SU-DHL-6 (cell line): ENCODE data around the gene ATP1A4.

Source experiments
- H2AFZ ChIP-seq: fragments of 200-600 bp; sonication (generic); 2 replicates; pipeline ENCODE4 v1.6.1; 2014; ENCODE audit warnings: low read depth, mild to moderate bottlenecking, moderate library complexity, mixed read lengths, antibody characterized with exemption, low read length; ENCODE audit not compliant: severe bottlenecking
- H3F3A ChIP-seq: fragments of 200-600 bp; shearing (Covaris generic); 2 replicates; pipeline ENCODE4 v1.6.0; 2016; ENCODE audit warnings: antibody characterized with exemption, mild to moderate bottlenecking; ENCODE audit not compliant: insufficient read depth
- H3K27ac ChIP-seq: fragments of 200-600 bp; sonication (generic); 2 replicates; pipeline ENCODE4 v1.5.1; 2016; ENCODE audit warnings: low read depth, mild to moderate bottlenecking, low read length, moderate library complexity, mixed read lengths
- H3K27me3 ChIP-seq: fragments of 200-600 bp; sonication (generic), shearing (Covaris generic); 2 replicates; pipeline ENCODE4 v1.6.0; 2014; ENCODE audit warnings: mild to moderate bottlenecking, low read length
- H3K36me3 ChIP-seq: fragments of 200-600 bp; sonication (generic); 2 replicates; pipeline ENCODE4 v1.6.1; 2014; ENCODE audit warnings: mild to moderate bottlenecking, low read length, mixed read lengths
- H3K4me2 ChIP-seq: fragments of 300-600, 200-600 bp; shearing (Covaris generic), sonication (generic); 2 replicates; pipeline ENCODE4 v1.6.0; 2014; ENCODE audit warnings: low read length, low read depth, mild to moderate bottlenecking; ENCODE audit not compliant: poor library complexity, severe bottlenecking
- H3K4me3 ChIP-seq: fragments of 200-600 bp; sonication (generic); 2 replicates; pipeline ENCODE4 v1.5.1; 2014; ENCODE audit warnings: antibody characterized with exemption, low read length, mild to moderate bottlenecking, mixed read lengths; ENCODE audit not compliant: insufficient read depth, poor library complexity, severe bottlenecking
- H3K79me2 ChIP-seq: fragments of 200-600 bp; sonication (generic); 2 replicates; pipeline ENCODE4 v1.6.1; 2014; ENCODE audit warnings: mild to moderate bottlenecking, low read length, moderate library complexity; ENCODE audit not compliant: insufficient read depth
- H3K9ac ChIP-seq: fragments of 200-600 bp; sonication (generic); 2 replicates; pipeline ENCODE4 v1.7.0; 2014; ENCODE audit warnings: mild to moderate bottlenecking, low read length
- H3K9me2 ChIP-seq: fragments of 200-600 bp; sonication (generic); replicated peaks from 2 replicates; pipeline ENCODE4 v1.6.1; 2014; ENCODE audit warnings: low read length; ENCODE audit not compliant: insufficient read depth
- H3K9me3 ChIP-seq: fragments of 200-600 bp; sonication (generic); 2 replicates; pipeline ENCODE4 v1.6.1; 2014; ENCODE audit warnings: low read length, mixed read lengths; ENCODE audit not compliant: insufficient read depth
- H4K20me1 ChIP-seq: fragments of 200-600 bp; sonication (generic); 2 replicates; pipeline ENCODE4 v1.6.1; 2014; ENCODE audit warnings: low read depth, mild to moderate bottlenecking, antibody characterized with exemption, low read length, moderate library complexity, mixed read lengths
- EZH2phosphoT487 ChIP-seq: fragments of 200-600 bp; sonication (generic), shearing (Covaris generic); conservative IDR thresholded peaks from 2 replicates; pipeline ENCODE4 v1.6.1; 2018; ENCODE audit warnings: mild to moderate bottlenecking, antibody characterized with exemption, low read length, moderate library complexity, mixed read lengths
- TF ChIP-seq, protein P1 (sequence below): fragments of 200-600 bp; sonication (generic); IDR thresholded peaks from one replicate; pipeline ENCODE4 v1.5.1; 2017; ENCODE audit warnings: antibody characterized with exemption, mild to moderate bottlenecking, low read length, moderate library complexity; ENCODE audit not compliant: insufficient read depth, poor library complexity, severe bottlenecking

The ATP1A4 gene

DNA sequence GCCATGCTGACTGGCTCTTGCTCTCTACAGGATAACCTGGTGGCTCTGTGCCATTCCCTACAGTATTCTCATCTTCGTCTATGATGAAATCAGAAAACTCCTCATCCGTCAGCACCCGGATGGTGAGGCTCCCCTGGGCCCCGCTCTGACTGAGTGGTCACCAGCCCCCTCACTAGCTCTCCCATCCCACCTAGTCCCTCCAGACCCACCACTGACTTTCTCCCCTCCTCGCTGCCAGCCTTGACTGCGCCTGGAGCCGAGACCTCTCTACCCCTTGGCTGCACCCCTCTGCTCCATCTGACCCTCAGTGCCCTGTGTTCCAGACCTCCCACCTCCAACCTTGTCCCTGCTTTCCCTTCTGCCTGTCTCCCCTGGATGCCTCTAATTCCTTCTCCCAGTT is 34.8 kb downstream of the ATP1A4 start:
- Histone ChIP-seq H3F3A (no peaks in the 10 kb centered on the region), H3K79me2 (no peaks in the 10 kb centered on the region), H3K27ac (no peak overlapping the region), H2AFZ (no peak overlapping the region), H3K27me3 (no peaks in the 10 kb centered on the region), H4K20me1 (no peaks in the 10 kb centered on the region), H3K4me2 (no peak overlapping the region), H3K9ac (no peak overlapping the region), H3K9me3 (no peaks in the 10 kb centered on the region), H3K9me2 (no peaks in the 10 kb centered on the region), H3K4me3 (no peak overlapping the region), H3K36me3 (no peaks in the 10 kb centered on the region)
- no peak for TF ChIP-seq EZH2phosphoT487
- TF ChIP-seq, protein P1, sequence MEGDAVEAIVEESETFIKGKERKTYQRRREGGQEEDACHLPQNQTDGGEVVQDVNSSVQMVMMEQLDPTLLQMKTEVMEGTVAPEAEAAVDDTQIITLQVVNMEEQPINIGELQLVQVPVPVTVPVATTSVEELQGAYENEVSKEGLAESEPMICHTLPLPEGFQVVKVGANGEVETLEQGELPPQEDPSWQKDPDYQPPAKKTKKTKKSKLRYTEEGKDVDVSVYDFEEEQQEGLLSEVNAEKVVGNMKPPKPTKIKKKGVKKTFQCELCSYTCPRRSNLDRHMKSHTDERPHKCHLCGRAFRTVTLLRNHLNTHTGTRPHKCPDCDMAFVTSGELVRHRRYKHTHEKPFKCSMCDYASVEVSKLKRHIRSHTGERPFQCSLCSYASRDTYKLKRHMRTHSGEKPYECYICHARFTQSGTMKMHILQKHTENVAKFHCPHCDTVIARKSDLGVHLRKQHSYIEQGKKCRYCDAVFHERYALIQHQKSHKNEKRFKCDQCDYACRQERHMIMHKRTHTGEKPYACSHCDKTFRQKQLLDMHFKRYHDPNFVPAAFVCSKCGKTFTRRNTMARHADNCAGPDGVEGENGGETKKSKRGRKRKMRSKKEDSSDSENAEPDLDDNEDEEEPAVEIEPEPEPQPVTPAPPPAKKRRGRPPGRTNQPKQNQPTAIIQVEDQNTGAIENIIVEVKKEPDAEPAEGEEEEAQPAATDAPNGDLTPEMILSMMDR: no peak

- Histone ChIP-seq H3K4me3 (no peak overlapping the region), H3K36me3 (no peaks in the 10 kb centered on the region), H3K4me2 (no peak overlapping the region), H3K9me2 (no peaks in the 10 kb centered on the region), H4K20me1 (no peaks in the 10 kb centered on the region), H2AFZ (no peak overlapping the region), H3K9me3 (no peaks in the 10 kb centered on the region), H3F3A (no peaks in the 10 kb centered on the region), H3K27me3 (no peaks in the 10 kb centered on the region), H3K79me2 (no peaks in the 10 kb centered on the region), H3K27ac (no peak overlapping the region), H3K9ac (no peak overlapping the region)
- no peak for TF ChIP-seq EZH2phosphoT487
- TF ChIP-seq, protein P1: no peak
Observed at GRCh38 chr1:160186729-160187128, 35.3 kb downstream of the ATP1A4 start.

DNA sequence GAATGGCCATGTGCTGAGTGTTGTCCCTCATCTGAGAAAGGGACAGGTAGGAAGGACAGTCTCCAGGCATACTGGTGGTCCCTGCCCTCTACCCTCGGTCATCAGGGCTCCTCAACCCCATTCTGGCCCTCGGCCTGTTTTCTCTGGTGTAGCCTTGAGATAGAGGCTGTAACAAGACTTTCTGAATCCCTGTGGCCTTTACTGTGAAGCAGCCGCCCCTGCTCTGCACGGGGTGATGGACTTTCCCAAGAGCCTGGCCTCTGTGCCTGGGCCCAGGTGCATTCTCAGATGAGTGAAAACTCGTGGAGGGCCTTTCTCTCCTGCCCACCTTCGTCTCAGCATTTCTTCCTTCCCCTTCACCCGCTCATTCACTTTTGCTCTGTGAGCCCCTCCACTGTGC is 36.0 kb downstream of the ATP1A4 start:
- no peaks in the 10 kb centered on the region for H3K9me2 ChIP-seq
- TF ChIP-seq, protein P1: no peak
- TF ChIP-seq EZH2phosphoT487: no peak
- no peak overlapping the region for H2AFZ ChIP-seq

More for the DNA sequence above, 36.0 kb downstream of the ATP1A4 start:
- Histone ChIP-seq H3F3A (no peaks in the 10 kb centered on the region), H3K4me2 (no peak overlapping the region), H3K27ac (no peak overlapping the region), H3K4me3 (no peak overlapping the region), H3K79me2 (no peaks in the 10 kb centered on the region), H3K9ac (no peak overlapping the region), H3K9me3 (no peaks in the 10 kb centered on the region), H4K20me1 (no peaks in the 10 kb centered on the region), H3K27me3 (no peaks in the 10 kb centered on the region), H3K36me3 (no peaks in the 10 kb centered on the region)
